Activated CD4-positive, alpha-beta T cell treated with anti-CD3 and anti-CD28 coated beads for 36 hours (primary cell): ENCODE data around the gene UTS2R. TPM values are rescaled to one million over a fixed set of nuclear protein-coding genes. Genes with fewer than 3 reads are reported as not detected.
A peak's percentile ranks its signal among the peaks of the same experiment; 100 is the strongest.
"Not testable (repeated sequence)": the region's sequence is repeated elsewhere in the genome, so short reads cannot be mapped to it uniquely, and the experiment has no call there.

Experiments
- ATAC-seq: fragments of 200-7000 bp; cut with Tn5 transposase; one replicate; pipeline ENCODE4 v1.10.0; 2021; ENCODE audit warnings: mild to moderate bottlenecking, moderate library complexity
- CTCF ChIA-PET: fragments of 350-600 bp; sonication (Branson Sonifier 250); formaldehyde crosslinking; loops from one replicate; lab custom pipeline; 2021; ENCODE audit warnings: antibody characterized with exemption; lab: Charles Lee
- POLR2A ChIA-PET: fragments of 350-600 bp; sonication (Branson Sonifier 250); formaldehyde crosslinking; loops from one replicate; lab custom pipeline; 2021; ENCODE audit warnings: antibody characterized with exemption, inconsistent platforms; lab: Charles Lee
- DNase-seq: peaks from one replicate; pipeline ENCODE4 v3.0.0-alpha.2; 2020
- H3K27ac Mint-ChIP-seq: one replicate; pipeline ENCODE4 v1.8.0; 2021; ENCODE audit warnings: mixed read lengths
- H3K27me3 Mint-ChIP-seq: one replicate; pipeline ENCODE4 v1.8.0; 2021; ENCODE audit warnings: mixed read lengths
- H3K36me3 Mint-ChIP-seq: one replicate; pipeline ENCODE4 v1.8.0; 2021; ENCODE audit warnings: low read depth, mixed read lengths
- H3K4me1 Mint-ChIP-seq: one replicate; pipeline ENCODE4 v1.8.0; 2021; ENCODE audit warnings: mixed read lengths
- H3K4me3 Mint-ChIP-seq: one replicate; pipeline ENCODE4 v1.8.0; 2021; ENCODE audit warnings: mild to moderate bottlenecking, moderate library complexity, mixed read lengths
- H3K9me3 Mint-ChIP-seq: one replicate; pipeline ENCODE4 v1.8.0; 2021; ENCODE audit warnings: low read depth, mixed read lengths
- intact Hi-C, 2 experiments: fragments of 100-400 bp; cut with DNase I in 1 of 2; cut with micrococcal nuclease in 1 of 2; formaldehyde crosslinking; loops; one replicate each; pipeline versions ENCODE4 v1.14.2 to v1.15.1; 2022 to 2024; cut with DNase I, micrococcal nuclease
- total RNA-seq, 2 experiments: library from RNA; stranded (reverse); gene quantifications; one replicate each; pipeline ENCODE4 v1.2.3, GENCODE V29; 2021

The UTS2R gene
- total RNA-seq, 2 experiments from 2014 or later, result not detected

DNA sequence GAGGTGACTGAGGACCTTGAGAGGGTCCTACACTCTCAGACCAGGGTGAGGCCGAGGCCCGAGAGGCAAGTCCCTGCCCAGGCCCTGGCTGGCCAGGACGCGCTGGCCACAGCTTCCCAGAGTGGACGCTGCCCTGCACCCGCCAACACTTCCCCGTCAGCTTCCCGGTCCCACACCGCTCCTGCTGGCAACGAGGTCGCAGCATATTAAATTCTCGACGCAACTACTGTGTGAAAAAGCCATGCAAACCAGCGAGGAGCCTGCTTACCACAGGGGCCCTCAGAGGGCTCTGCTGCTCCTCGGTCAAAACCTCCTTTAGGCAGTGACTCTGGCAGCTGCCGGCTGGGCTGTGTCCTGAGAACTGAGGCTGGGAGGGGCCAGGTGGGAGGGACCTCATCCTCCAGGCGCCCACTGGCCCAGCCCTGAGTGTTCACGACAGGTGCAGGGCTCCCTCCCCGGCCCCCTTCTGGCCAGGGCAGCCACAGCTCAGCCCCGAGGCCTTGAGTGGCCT, 14.7 kb upstream of the UTS2R start:
- intact Hi-C loops, result no loop called here
- POLR2A ChIA-PET, result interaction anchor here (1.3 kb wide), 1 partner anchor 11 kb away, joined by 3 read pairs; no protein-coding TSS in a partner anchor

DNA sequence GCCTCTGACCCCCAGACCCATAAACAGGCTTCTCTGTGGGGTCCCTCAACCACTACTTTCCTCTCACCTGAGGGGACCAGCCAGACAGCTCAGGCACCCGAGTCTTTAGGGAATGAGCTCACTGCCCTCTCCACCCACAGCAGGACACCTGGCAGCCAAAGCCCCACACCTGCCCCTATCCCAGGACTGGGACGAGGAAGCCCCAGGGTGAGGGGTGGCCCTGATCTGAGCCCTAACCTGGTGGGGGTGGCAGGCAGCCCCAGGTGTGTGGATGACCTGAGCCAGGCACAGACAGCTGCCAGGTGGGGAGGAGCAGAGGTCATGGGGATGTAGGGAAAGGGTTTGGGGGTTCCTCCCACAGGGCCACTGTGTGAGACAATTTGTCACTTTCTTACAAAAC, 14.2 kb upstream of the UTS2R start:
- intact Hi-C loops, result no loop called here
- ChIA-PET POLR2A (no interaction called here), CTCF (interaction anchor here (1.1 to 1.7 kb wide), 2 partner anchors 13 to 65 kb away, joined by 3 to 5 read pairs; no protein-coding TSS in a partner anchor)
- DNase-seq (no peak), ATAC-seq (no peak)
- H3K4me1 Mint-ChIP-seq, result peaks cover 8% of the 10 kb centered on the region
- peaks cover 3% of the 10 kb centered on the region for H3K9me3 Mint-ChIP-seq
- peaks cover 12% of the 10 kb centered on the region for H3K27me3 Mint-ChIP-seq
- H3K4me3 Mint-ChIP-seq, result no peak overlapping the region
- H3K27ac Mint-ChIP-seq, result no peak overlapping the region
- no peaks in the 10 kb centered on the region for H3K36me3 Mint-ChIP-seq

More for the DNA sequence above, 14.7 kb upstream of the UTS2R start:
- CTCF ChIA-PET, result interaction anchor here (1.7 kb wide), 1 partner anchor 13 kb away, joined by 5 read pairs; no protein-coding TSS in a partner anchor
- peaks cover 12% of the 10 kb centered on the region for H3K27me3 Mint-ChIP-seq
- H3K9me3 Mint-ChIP-seq, result peaks cover 3% of the 10 kb centered on the region
- peaks cover 8% of the 10 kb centered on the region for H3K4me1 Mint-ChIP-seq
- peak; percentile 5 for DNase-seq
- H3K4me3 Mint-ChIP-seq, result no peak overlapping the region
- H3K36me3 Mint-ChIP-seq, result no peaks in the 10 kb centered on the region
- no peak overlapping the region for H3K27ac Mint-ChIP-seq
- no peak for ATAC-seq

DNA sequence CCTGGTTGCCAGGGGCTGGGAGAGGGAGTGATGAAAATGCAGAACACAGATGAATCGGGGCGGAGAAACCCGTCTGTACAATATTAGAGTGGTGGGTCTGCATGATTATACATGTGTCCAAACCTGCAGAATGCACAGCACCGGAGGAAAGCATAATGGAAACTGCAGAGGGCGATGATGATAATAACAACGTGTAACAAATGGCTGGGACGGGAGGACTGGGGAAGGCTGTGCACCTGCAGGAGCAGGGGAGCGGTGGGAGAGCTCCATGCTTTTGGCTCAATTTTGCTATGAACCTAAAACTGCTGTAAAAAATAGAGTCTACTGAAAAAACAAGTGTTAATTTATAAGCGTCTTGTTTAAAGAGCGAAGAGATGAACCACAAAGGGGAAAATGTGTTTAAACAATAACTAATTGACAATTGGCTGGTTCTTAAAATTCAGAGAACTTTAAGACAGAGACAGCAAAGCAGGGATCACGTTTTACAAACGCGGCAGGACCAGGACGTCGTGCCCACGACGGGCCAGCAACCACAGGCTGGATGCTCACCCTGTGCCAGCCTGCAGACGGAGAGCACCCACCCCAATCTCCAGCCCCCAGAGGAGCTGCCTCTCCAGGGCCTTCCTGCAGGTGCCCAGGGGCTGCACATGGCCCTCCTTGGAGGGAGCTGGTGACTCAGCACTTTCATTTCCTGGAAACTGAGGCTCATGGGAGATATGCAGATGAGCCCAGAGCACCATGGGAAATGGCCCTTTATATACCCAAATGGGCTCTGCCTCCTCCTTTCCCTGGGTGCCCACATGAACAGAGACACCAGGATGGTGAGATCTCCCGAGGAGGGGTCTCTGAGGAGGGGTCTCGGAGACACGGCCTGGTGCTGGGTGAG, 12.9 kb upstream of the UTS2R start, which contains the start of gene TEX19:
Gene TEX19 (plus strand): TSS at position 783 of the 886 bp plus-strand sequence. CDS start 2,904 bp downstream, outside the sequence.
- POLR2A ChIA-PET, result no interaction called here
- H3K27ac Mint-ChIP-seq, result peak within 1 kb of the TSS; percentile 63
- peaks cover 8% of the 10 kb centered on the region for H3K4me1 Mint-ChIP-seq
- peaks cover 3% of the 10 kb centered on the region for H3K9me3 Mint-ChIP-seq
- H3K4me3 Mint-ChIP-seq, result no peak within 1 kb of the TSS
- CTCF ChIA-PET, result interaction anchor here (0.8 to 1.7 kb wide), 6 partner anchors 9 to 103 kb away, joined by 3 to 11 read pairs (median 4); no protein-coding TSS in a partner anchor
- ATAC-seq (peak; percentile 87), DNase-seq (peak; percentile 40)
- intact Hi-C loops, result no loop called here
- no peaks in the 10 kb centered on the region for H3K36me3 Mint-ChIP-seq
- peaks cover 12% of the 10 kb centered on the region for H3K27me3 Mint-ChIP-seq

DNA sequence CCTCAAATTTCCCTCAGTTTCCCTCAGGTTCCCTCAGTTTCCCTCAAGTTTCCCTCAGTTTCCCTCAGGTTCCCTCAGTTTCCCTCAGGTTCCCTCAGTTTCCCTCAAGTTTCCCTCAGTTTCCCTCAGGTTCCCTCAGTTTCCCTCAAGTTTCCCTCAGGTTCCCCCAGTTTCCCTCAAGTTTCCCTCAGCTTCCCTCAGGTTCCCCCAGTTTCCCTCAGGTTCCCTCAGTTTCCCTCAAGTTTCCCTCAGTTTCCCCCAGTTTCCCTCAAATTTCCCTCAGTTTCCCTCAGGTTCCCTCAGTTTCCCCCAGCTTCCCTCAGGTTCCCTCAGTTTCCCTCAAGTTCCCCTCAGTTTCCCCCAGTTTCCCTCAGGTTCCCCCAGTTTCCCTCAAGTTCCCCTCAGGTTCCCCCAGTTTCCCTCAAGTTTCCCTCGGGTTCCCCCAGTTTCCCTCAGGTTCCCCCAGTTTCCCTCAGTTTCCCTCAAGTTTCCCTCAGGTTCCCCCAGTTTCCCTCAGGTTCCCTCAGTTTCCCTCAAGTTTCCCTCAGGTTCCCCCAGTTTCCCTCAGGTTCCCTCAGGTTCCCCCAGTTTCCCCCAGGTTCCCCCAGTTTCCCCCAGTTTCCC, 12.0 kb upstream of the UTS2R start:
- ATAC-seq, intact Hi-C loops: not testable (repeated sequence)

DNA sequence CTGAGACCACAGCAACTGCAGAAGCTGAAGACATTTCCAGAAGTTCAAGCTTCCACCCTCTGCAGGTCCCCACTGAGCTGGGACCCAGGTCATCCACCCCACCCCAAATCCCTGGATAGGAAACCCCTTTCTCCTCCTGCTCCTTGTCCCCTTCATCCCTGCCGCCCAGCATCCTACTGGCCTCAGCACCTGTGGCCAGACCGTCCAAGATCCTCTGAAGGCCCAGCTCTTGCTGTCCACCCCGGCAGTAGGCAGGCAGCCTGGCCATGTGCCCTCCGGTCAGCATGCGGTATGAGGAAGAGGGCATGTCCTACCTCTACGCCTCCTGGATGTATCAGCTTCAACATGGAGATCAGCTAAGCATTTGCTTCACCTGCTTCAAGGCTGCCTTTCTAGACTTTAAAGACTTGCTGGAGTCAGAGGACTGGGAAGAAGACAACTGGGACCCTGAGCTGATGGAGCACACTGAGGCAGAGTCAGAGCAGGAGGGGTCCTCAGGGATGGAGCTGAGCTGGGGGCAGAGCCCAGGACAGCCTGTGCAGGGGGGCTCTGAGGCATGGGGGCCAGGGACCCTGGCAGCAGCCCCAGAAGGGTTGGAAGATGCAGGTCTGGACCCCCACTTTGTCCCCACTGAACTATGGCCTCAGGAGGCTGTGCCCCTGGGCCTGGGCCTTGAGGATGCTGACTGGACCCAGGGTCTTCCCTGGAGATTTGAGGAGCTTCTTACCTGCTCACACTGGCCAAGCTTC, 9.5 kb upstream of the UTS2R start:
- ATAC-seq (no peak), DNase-seq (no peak)
- peaks cover 3% of the 10 kb centered on the region for H3K9me3 Mint-ChIP-seq
- intact Hi-C loops, result no loop called here
- H3K4me3 Mint-ChIP-seq, result no peak overlapping the region
- no peaks in the 10 kb centered on the region for H3K36me3 Mint-ChIP-seq
- ChIA-PET CTCF (interaction anchor here (0.6 to 1.0 kb wide), 3 partner anchors 18 to 256 kb away, joined by 3 read pairs; no protein-coding TSS in a partner anchor), POLR2A (interaction anchor here (0.5 kb wide), 1 partner anchor 176 kb away, joined by 4 read pairs; no protein-coding TSS in a partner anchor)
- H3K27ac Mint-ChIP-seq, result peak overlapping the region; percentile 37
- H3K4me1 Mint-ChIP-seq, result peaks cover 8% of the 10 kb centered on the region
- peaks cover 8% of the 10 kb centered on the region for H3K27me3 Mint-ChIP-seq

More for the DNA sequence above, 12.0 kb upstream of the UTS2R start:
- DNase-seq, POLR2A ChIA-PET, H3K27ac Mint-ChIP-seq, H3K9me3 Mint-ChIP-seq, H3K4me1 Mint-ChIP-seq, H3K36me3 Mint-ChIP-seq, H3K4me3 Mint-ChIP-seq: not testable (repeated sequence)
- CTCF ChIA-PET, result interaction anchor here (0.6 to 0.9 kb wide), 3 partner anchors 9 to 52 kb away, joined by 4 to 11 read pairs (median 4); no protein-coding TSS in a partner anchor
- H3K27me3 Mint-ChIP-seq, result peaks cover 12% of the 10 kb centered on the region

DNA sequence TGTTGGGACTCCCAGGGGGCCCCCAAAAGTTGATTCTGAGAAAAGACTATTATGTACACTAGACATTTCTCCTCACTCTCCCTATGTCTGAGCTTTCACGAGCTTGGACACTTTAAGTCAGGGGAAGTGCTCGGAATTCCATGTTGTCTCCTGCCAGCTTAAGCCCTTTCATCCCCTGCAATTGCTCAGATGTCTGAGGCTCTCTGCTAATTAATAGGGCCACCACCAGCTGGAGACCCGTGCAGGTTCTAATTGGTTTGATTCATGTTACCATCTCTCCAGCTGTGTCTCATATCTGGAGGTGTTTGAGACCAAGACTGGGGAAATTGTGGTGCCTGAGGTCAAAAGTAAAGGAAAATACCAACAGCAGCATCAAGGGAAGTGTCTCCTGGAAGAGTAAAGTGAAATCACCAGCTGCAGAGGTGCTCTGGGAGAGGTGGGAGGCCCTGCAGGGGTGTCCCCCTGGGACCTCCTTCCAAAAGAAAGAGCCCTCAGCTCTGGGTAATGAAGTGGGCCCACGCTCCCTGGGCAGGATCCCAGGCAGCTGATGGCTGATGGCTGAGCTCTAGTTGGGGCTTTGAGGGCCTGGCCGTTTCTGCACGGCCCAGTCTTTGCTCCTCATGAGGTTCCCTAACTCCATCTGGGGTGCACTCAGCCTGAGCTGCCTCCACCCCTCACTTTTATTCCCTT, 5.8 kb upstream of the UTS2R start:
- no peak overlapping the region for H3K27ac Mint-ChIP-seq
- intact Hi-C loops, result no loop called here
- peaks cover 4% of the 10 kb centered on the region for H3K4me1 Mint-ChIP-seq
- CTCF ChIA-PET, result interaction anchor here (0.6 to 1.5 kb wide), 4 partner anchors 13 to 85 kb away, joined by 3 read pairs; no protein-coding TSS in a partner anchor
- no peaks in the 10 kb centered on the region for H3K36me3 Mint-ChIP-seq
- H3K9me3 Mint-ChIP-seq, result no peaks in the 10 kb centered on the region
- peaks cover 15% of the 10 kb centered on the region for H3K27me3 Mint-ChIP-seq
- POLR2A ChIA-PET, result no interaction called here
- DNase-seq (no peak), ATAC-seq (no peak)
- no peak overlapping the region for H3K4me3 Mint-ChIP-seq

DNA sequence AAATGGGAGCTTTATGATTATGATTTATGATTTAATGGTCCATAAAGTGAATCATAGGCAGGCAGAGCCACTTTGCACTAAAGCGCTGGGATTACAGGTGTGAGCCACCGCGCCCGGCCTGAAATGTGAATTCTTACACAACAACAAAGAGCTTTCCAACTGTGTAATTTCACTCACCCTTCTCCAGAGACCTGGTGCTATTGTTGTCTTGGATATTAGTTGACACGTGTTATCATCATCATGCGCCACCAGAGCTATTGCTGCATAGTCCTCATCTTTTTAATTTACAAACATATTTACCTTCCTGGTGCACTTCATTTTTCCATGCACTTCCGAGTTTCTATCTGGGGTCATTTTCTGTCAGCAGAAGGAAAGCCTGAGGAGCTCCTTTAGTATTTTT, 4.8 kb upstream of the UTS2R start:
- Mint-ChIP-seq H3K27me3 (peaks cover 21% of the 10 kb centered on the region), H3K9me3 (no peaks in the 10 kb centered on the region), H3K4me3 (no peak overlapping the region), H3K27ac (no peak overlapping the region), H3K4me1 (peaks cover 8% of the 10 kb centered on the region), H3K36me3 (no peaks in the 10 kb centered on the region)
- intact Hi-C loops, result no loop called here
- POLR2A ChIA-PET, result interaction anchor here (0.6 to 0.7 kb wide), 2 partner anchors 199 to 201 kb away, joined by 4 to 6 read pairs; no protein-coding TSS in a partner anchor
- no peak for ATAC-seq
- CTCF ChIA-PET, result interaction anchor here (0.7 to 1.5 kb wide), 3 partner anchors 14 to 259 kb away, joined by 3 read pairs; no protein-coding TSS in a partner anchor
- DNase-seq, result no peak

DNA sequence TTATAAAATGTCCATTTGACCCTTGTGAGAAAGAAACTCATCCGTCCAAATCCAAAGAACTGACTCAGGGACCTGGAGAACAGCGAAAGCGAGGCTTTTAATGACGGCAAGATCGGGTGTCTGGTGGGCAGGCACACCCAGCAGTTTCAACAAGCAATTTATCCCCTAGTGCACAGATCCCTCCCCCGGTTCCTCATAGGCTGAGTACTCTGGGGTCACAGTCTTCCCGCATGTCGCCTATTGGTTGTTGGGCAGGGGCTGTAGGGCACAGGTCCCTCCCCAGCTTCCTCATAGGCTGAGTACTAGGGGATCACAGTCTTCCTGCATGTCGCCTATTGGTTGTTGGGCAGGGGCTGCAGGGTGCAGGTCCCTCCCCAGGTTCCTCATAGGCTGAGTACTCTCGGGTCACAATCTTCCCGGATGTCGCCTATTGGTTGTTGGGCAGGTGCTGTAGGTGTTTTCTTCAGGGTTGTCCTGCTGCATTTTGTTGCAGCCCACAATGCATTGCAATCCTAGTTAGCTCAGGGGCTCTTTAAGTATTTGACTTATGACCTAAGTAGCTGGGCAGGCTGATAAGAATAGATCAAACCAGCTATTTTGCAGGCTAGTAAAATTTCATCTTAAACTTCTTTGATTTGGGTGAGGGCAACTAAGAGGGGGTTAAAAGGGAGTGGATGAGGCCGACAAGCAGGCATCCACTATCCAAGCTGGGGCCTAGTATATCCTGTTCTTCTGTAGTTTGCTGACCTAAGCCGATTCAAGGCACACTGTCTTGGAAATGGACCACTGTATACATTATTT, 3.6 kb upstream of the UTS2R start:
- DNase-seq, result no peak
- Mint-ChIP-seq H3K4me3 (no peak overlapping the region), H3K9me3 (no peaks in the 10 kb centered on the region), H3K4me1 (peaks cover 13% of the 10 kb centered on the region), H3K27ac (no peak overlapping the region), H3K36me3 (no peaks in the 10 kb centered on the region), H3K27me3 (peaks cover 27% of the 10 kb centered on the region)
- peak; percentile 54 for ATAC-seq
- CTCF ChIA-PET, result interaction anchor here (1.1 kb wide), 1 partner anchor 47 kb away, joined by 3 read pairs; no protein-coding TSS in a partner anchor
- POLR2A ChIA-PET, result no interaction called here
- intact Hi-C loops, result no loop called here

DNA sequence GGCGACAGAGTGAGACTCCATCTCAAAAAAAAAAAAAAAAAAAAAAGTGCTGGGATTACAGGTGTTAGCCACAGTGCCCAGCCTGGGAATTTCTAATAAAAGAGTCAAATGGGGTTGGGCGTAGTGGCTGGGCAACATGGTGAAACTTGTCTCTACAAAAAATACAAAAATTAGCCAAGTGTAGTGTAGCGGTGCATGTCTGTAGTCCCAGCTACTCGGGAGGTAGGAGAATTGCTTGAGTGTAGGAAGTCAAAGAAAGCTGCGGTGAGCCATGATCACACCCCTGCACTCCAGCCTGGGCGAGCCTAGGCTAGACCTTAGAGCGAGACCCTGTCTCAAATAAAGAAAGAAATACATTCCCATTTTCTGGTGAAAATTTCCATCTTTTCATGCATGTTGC, 2.4 kb upstream of the UTS2R start:
- POLR2A ChIA-PET, result no interaction called here
- ATAC-seq, result no peak

More for the DNA sequence above, 2.4 kb upstream of the UTS2R start:
- DNase-seq, result no peak
- Mint-ChIP-seq H3K27me3 (peaks cover 35% of the 10 kb centered on the region), H3K27ac (no peak overlapping the region), H3K9me3 (no peaks in the 10 kb centered on the region), H3K36me3 (no peaks in the 10 kb centered on the region), H3K4me3 (no peak overlapping the region), H3K4me1 (peaks cover 15% of the 10 kb centered on the region)
- intact Hi-C loops, result no loop called here
- CTCF ChIA-PET, result interaction anchor here (1.2 kb wide), 1 partner anchor 10 kb away, joined by 11 read pairs; no protein-coding TSS in a partner anchor
